ENCODE results near the gene HOXB3.

GRCh38 chr17:48514477-48514876 lies 75.6 kb downstream of the HOXB3 start:
- TF ChIP-seq POLR2A (IDR thresholded peaks at IDR 0.05) = no peak
- TF ChIP-seq CTCF (IDR thresholded peaks at IDR 0.05 in 4 of 5, conservative IDR thresholded peaks at IDR 0.05 in 1 of 5) = no peak

Measured in gastrocnemius medialis (tissue), 4 donors.